Stromal cell of bone marrow (primary cell): ENCODE data around the gene ZSWIM6.
A peak's percentile ranks its signal among the peaks of the same experiment; 100 is the strongest.

Source experiments
- DNase-seq: peaks from one replicate; pipeline ENCODE4 v3.0.0-alpha.2; 2012; ENCODE audit warnings: low read depth

The ZSWIM6 gene

GRCh38 chr5:61332851-61333320 is 828 bp downstream of the ZSWIM6 start:
- no peak for DNase-seq

- DNase-seq = no peak
Measured at GRCh38 chr5:61333321-61333953, 1.4 kb downstream of the ZSWIM6 start.

- DNase-seq = no peak
Measured at GRCh38 chr5:61333954-61334867, 2.2 kb downstream of the ZSWIM6 start.

- DNase-seq = no peak
Measured at GRCh38 chr5:61334868-61335615, 3.0 kb downstream of the ZSWIM6 start.

- no peak for DNase-seq
Measured at GRCh38 chr5:61339764-61340163, 7.7 kb downstream of the ZSWIM6 start.

GRCh38 chr5:61340775-61341361 is 8.8 kb downstream of the ZSWIM6 start:
- DNase-seq = no peak

- DNase-seq = peak; percentile 50
Measured at GRCh38 chr5:61342071-61342501, 10.0 kb downstream of the ZSWIM6 start.

GRCh38 chr5:61344187-61344944 is 12.3 kb downstream of the ZSWIM6 start:
- DNase-seq = no peak

GRCh38 chr5:61346511-61346910 is 14.5 kb downstream of the ZSWIM6 start:
- no peak for DNase-seq

GRCh38 chr5:61347080-61347479 is 15.0 kb downstream of the ZSWIM6 start:
- no peak for DNase-seq

- DNase-seq = no peak
Measured at GRCh38 chr5:61348447-61348846, 16.4 kb downstream of the ZSWIM6 start.

GRCh38 chr5:61349935-61350334 is 17.9 kb downstream of the ZSWIM6 start:
- DNase-seq = no peak

- no peak for DNase-seq
Measured at GRCh38 chr5:61350535-61350934, 18.5 kb downstream of the ZSWIM6 start.

- no peak for DNase-seq
Measured at GRCh38 chr5:61351733-61352132, 19.7 kb downstream of the ZSWIM6 start.

GRCh38 chr5:61352180-61352579 is 20.1 kb downstream of the ZSWIM6 start:
- DNase-seq = no peak

- no peak for DNase-seq
Measured at GRCh38 chr5:61352612-61353156, 20.6 kb downstream of the ZSWIM6 start.

- no peak for DNase-seq
Measured at GRCh38 chr5:61353293-61353692, 21.2 kb downstream of the ZSWIM6 start.

- DNase-seq = no peak
Measured at GRCh38 chr5:61354199-61354598, 22.1 kb downstream of the ZSWIM6 start.

GRCh38 chr5:61357745-61358144 is 25.7 kb downstream of the ZSWIM6 start:
- DNase-seq = no peak

GRCh38 chr5:61362796-61363368 is 30.8 kb downstream of the ZSWIM6 start:
- no peak for DNase-seq
